GM21737 (cell line): ENCODE results near the gene OTUB1.

Experiments used
- ATAC-seq: cut with Tn5 transposase; IDR thresholded peaks from one replicate; pipeline ENCODE4 v1.9.1; 2021; ENCODE audit warnings: mild to moderate bottlenecking, moderate library complexity; ENCODE audit not compliant: unreplicated experiment

The OTUB1 gene

DNA sequence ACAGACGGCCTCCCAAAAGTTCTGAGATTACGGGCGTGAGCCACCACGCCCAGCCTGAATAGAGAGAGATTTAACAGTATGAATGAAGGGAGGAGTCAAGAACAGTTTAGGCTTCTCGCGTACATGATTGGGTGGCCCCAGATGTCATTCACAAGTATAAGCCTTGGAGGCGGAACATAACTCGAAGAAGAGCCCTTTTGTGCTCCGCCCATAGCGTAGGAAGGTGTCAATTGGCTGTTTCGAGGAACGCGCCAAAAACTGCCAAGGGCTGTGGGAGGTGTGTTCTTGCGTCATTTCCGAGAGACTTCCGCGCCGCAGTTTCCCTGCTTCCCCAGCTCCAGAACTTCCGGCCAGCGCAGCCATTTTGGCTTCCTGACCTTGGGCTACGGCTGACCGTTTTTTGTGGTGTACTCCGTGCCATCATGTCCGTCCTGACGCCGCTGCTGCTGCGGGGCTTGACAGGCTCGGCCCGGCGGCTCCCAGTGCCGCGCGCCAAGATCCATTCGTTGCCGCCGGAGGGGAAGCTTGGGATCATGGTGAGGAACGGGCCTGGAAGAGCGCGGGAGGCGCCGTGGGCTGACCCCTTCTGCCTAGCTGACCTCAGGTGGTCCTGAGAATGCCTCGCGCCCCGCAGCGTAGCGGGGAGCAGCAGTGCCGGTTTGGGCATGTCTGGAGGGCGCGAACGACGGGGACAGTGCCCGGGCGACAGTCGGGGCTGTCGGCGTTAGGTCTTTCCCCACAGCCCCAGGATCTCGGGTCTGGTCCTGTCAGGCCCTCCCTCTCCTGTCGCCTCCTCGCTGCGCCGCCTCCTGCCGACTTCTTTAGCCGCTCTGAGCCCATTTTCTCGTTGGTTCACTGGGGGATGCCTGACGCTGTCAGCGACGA is 11.7 kb upstream of the OTUB1 start, which contains the start of gene COX8A:
Gene COX8A (plus strand): TSS at position 362 of the 885 bp plus-strand sequence. CDS start 61 bp downstream, at position 423.
- ATAC-seq: peak; percentile 97

DNA sequence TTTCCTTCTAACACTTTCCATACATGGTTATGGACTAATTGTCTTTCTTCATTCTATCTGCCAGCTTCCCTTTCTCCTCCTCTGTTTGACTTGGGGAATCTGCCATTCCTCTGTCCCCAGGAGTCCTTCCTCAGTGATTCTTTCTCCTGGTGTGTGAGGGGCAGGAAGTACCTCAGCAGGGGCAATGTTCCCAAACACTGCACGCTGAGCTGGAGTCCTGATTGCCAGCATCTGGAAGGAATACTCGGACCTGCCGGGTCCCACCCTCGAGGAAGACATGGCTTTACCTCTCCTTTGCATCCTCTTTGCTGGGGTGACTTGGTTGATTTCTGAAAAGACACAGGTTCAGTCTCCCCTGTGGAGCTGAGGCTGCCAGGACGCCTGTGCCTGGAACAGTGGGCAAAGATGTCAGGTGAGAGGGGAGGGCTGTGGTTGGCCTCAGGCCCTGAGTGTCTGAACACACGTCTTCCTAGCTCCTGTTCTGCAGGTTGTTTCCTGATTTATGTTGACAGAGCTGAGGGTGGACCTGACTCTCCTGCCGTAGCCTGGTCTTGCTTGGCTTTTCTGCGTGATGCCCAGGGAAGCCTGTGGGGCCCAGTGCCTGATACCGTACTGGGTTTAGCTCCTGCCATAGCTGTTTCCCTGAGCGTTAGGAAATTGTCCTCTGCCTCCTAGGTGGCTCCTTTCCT is 7.5 kb upstream of the OTUB1 start:
- no peak for ATAC-seq

DNA sequence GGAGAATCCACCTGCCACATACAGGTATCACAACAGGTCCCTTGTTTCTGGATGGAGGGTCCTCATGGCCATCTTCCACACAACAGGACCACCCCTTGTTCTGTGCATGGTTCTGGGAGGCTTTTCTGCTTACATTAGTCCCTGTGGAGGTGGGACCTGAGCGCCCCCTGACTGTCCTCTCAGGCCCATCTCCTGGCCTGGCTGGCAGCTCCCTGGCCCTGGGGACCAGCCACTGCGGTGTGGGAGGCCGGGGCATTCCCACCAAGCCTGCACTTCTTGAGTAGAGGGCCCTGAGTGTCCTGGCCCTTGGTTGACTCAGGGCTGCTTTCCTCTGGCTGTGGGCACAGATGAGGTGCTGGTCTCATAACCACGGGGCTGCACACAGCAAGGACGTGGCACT is 6.8 kb upstream of the OTUB1 start:
- no peak for ATAC-seq

DNA sequence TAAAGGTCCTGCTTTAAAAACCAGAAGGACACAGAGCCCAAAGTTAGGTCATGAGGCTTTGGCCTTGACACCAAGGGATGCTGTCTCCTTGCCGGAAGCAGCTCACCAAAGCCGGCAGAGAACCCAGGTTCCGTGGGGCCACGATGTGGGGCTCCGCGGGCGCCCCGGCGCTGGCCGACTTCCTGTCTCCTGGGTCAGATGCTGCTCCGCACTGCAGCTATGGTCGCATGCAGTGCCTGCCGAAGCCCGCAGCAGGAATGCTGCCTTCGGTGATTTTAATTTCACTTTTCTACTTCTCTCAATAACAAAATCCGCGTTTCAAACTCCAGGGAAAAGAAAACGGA is 454 bp upstream of the OTUB1 start:
- no peak for ATAC-seq

DNA sequence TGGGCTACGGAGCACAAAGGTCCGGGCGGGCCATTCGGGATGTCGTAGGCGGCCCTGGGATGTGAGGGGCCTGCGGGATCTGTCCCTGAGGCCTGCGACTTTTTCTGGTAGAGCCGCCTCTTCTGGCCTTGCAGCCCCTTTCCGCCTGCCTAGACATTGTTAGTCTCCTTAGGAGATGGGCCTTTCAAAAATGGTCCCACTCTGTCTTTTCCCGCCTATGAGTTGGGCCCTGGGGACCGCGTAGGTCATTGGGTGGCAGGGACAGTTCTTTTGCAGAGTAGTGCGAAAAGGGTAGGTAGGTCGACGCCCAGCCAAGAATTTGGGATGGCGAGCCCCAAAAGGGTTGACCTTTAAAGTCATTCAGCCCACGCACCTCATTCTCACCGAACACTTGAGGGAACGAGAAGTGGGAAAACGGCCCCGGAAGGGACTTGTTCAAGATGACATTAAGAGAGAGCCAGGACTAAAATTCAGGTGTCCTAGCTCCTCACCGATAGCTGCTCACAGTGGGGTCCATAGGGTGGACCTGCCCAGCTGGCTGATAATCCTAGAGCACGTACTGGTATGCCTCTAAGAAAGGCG is 785 bp downstream of the OTUB1 start:
- no peak for ATAC-seq

DNA sequence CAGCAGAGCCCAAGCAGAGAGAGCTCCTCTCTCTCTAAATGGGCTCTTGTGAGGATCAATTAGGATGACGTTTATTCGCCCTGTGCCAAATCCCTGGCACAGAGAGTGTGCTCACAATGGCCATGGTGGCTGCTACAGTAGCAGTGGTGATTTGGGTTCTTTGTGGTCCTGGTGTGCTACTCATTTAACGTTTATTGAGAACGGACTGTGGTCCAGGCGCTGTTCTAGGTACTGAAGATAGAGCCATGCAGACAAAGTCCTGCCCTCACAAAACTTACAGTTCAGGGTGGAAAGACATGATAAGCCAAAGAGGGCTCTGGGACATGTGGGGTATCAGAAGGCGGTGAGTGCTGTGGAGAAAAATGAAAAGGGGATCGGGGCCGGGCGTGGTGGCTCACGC is 5.3 kb downstream of the OTUB1 start:
- no peak for ATAC-seq

DNA sequence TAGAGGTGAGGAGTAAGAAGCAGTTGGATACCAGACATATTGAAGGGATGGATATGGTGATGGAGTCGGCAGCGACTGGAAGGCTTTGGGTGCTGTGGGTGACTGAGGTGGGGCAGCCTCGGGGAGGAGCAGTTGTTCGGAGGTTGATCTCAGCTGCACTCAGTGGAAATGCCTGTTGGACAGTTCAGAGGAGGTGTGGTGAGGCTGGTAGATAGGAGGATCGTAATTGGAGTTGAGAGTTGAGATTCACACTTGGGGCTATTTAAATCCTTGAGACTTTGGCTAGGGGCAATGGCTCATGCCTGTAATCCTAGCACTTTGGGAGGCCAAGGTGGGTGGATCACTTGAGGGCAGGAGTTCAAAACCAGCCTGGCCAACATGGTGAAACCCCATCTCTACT is 6.9 kb downstream of the OTUB1 start:
- ATAC-seq: no peak

DNA sequence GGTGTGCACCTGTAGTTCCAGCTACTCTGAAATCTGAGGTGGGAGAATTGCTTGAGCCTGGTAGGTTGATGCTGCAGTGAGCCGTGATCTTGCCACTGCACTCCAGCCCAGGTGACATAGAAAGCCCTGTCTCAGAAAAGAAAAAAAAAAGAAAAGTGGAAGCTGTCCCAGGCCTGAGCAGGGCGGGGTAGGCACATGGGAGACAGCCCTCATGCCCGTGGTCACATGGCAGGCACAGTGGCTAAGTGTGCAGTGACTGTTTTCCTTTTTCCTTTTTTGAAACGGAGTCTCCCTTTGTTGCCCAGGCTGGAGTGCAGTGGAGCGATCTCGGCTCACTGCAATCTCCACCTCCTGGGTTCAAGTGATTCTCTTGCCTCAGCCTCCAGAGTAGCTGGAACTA is 7.8 kb downstream of the OTUB1 start:
- no peak for ATAC-seq

DNA sequence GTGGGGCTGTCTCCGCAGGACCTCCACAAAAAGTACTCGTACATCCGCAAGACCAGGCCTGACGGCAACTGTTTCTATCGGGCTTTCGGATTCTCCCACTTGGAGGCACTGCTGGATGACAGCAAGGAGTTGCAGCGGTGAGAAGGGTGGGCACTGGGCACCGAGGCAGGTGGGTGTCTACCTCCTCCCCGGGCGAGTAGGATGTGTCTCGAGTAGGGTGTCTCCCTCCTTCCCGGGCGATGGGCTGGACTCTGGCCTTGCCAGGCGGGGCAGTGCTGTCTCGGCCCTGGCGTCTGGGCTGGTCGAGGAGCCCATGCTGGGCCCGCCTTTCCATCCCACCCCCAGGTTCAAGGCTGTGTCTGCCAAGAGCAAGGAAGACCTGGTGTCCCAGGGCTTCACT is 10.3 kb downstream of the OTUB1 start:
- no peak for ATAC-seq

DNA sequence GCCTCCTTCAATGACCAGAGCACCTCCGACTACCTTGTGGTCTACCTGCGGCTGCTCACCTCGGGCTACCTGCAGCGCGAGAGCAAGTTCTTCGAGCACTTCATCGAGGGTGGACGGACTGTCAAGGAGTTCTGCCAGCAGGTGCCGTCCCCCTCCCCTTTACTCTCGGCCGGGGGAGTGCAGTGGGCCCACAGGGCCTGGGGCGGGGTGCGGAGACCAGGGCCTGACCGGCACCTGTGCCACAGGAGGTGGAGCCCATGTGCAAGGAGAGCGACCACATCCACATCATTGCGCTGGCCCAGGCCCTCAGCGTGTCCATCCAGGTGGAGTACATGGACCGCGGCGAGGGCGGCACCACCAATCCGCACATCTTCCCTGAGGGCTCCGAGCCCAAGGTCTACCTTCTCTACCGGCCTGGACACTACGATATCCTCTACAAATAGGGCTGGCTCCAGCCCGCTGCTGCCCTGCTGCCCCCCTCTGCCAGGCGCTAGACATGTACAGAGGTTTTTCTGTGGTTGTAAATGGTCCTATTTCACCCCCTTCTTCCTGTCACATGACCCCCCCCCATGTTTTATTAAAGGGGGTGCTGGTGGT is 11.0 kb downstream of the OTUB1 start:
- no peak for ATAC-seq

DNA sequence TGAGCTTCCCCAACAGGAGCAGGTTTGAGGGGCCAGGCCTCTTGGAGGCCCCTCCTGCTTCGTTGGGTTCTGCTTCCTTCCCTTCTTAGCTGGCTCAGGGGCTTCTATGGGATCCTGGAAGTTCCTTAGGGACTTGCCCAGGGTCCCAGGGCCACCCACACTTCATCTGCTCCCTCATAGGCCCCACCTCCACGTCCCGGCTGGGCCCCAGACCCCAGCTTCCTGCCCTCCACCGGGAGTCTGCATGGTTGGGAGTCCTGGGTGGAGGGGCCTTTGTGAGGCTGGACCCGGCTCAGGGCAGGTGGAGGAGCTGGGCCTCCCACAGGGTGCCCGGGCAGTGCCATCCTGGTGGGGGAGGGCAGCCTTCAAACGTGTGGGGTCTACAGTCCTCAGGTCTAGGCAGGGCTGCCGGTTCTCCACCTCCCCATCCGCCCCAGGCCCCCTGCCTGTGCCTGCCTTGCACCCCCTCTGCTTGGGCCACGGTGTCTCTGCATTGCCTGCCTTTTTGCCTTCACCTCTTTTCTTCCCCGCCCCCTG is 11.6 kb downstream of the OTUB1 start:
- no peak for ATAC-seq

DNA sequence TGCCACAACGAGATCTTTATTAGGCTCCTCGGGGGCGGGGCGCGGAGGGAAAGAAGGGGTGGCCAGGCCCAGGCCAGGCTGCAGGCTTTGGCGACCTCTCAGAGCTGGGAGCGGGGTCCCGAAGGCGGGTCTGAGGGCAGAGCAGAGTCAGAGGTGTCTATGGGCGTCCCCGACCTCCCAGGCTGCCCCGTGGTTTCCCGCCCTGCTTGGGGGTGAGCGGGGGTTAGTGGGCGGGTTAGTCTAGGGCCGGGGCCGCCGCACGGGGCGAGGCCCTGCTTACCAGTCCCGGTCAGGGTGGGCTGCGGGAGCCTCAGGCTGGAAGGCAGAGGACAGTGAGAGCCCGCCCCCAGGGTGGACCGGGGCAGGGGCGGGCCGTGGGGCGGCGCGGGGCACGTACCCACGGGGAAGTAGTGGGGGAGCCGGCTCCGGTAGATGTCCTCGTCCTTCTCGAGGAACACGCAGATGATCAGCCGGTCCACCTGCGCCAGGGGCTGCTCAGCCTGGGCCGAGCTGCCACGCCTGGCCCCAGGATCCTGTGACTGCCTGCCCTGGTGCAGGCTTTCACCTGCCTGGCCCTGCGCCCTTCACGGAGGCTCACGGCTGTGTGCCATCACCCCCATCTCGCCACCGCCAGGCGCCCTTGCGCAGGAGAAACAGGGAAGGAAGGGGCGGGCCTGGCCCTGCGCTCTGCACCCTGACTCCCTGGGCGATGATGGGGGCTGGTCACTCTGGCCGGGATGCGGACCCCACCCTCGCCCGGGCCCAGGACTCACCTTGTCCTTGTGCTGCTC is 12.5 kb downstream of the OTUB1 start:
- no peak for ATAC-seq

DNA sequence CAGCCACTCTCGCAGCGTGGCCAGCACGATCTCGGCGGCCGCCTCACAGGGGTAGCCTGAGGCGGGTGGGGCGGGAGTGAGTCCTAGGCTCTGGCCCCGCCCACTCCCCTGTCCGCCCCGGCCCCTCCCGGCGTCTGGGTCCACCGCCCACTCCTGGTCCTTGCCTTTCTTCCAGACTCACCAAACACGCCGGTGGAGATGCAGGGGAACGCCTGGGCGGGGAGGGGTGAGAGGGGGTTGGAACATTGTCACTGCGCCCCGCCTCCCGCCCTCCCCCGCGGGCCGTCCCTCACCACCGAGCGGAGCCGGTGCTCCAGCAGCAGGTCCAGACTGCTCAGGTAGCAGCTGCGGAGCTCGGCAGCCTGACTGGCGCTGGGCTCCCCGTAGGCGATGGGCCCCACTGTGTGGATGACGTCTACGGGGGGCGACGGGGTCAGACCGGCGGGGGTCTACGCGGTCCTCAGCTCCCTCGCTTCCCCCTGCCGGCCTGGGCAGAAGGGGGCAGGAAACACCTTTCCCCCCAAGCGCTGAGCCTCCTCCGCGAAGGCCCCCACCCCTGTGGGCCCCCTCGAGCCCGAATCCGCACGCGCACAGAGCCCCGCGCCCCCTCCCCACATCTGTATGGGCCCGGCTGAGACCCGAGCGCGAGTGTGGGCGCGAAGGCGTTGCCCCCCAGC is 13.2 kb downstream of the OTUB1 start:
- ATAC-seq: no peak

DNA sequence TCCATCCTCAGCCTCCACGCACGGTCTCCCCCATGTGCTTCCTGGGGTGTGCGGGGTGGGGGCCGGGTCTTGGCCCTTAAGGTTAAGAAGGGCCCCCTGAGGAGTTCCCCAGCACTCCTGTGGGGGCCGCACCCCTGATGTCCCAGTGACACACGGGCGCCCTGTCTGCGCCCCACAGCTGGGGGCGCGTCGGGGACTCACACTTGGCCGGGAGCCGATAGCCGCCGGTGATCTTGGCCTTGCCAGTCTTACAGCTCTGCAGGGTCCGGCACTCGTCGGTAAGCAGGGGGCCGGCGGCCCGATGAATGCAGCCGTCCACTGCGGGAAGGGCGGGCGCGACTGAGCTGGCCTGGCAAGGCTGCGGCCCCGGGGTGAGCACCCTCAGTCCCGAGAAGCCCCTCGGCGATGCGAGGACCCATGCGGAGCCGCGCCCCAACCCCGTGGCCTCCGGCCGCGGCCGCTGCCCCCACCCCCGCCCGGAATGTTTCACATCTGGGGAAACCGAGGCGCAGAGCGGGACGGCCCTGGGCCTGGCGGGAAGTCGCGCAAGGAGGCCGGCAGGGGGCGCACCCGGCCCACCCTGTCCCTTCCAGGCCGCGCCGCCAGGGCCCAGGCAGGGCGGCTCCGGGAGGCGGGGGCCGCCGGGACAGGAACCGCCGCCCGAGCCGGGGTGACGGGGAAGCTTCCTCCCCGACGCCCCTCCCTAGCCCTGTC is 13.9 kb downstream of the OTUB1 start:
- ATAC-seq: peak; percentile 58

DNA sequence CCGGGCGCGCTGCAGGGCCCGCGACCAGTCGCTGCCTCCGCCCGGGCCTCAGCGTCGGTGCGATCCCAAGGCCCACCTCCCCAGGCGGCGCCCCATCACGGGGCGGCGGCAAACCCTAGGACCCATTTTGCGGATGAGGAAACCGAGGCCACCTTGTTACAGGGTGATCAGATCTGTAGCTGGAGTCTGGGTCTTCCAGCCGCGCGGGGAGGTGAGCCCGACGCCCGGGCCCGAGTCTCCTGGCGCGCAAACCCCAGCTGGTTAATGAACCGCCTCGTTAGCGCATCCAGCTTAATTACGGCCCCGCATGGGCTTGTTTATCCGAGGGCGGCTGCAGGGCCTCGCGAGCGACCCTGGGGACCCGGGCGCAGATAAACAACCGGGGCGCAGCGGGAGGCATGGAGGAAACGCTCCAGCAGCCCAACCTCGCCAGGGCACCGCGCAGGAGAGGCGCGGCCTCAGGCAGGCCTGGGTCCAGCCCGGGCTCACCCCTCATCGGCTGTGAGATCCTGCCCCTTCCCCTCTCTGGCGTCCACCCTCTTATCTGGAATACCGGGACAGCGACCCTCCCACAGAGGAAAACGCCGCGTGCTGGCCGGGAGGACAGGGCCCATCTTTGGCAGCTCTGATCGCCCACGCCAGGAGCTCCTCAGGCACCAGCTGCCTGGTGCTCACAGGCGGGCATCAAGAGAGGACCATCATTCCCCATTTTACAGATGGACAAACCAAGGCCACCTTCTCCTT is 14.7 kb downstream of the OTUB1 start:
- ATAC-seq: no peak

DNA sequence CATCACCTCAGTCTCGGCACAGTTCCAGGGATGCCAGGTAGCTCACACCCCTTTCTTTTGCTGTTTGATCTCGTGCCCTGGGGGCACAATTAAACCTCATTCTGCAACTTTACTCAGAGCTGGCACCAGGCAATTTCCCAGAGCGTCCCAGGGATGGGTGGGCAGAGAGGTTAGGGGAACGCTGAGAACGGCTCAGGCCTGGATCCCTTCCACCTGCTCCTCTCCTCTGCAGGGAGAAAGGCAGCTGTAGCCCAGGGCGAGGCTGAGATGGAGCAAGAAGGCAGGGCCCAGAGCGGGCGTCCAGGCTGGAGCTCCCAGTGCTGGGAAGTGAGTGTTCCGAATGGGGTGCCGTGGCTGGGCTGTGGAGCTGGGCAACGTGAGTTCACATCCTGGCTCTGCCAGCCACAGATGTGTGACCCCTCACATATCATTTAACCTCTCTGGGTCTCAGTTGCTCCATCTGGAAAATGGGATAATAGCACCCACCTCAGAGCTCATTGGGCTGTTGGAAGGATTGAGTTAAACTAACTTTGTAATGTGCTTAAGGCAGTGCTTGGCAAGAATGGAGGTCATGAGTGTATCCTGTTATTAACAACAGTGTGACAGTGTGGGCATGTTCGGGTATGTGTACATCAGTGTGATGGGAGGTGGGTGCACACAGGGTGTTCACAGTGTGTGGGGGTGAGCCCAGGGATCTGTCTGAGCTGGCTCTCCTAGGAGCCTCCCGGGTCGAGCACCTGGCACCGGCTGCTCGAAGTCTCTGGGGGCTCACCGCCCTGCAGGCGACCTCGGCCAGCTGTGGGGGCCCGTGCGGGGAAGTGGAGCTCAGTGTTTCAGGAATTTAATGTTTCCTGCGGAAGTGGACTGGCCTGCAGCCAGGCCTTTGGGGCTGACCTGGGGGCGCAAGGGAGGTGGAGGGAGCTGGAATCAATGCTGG is 15.5 kb downstream of the OTUB1 start:
- no peak for ATAC-seq

DNA sequence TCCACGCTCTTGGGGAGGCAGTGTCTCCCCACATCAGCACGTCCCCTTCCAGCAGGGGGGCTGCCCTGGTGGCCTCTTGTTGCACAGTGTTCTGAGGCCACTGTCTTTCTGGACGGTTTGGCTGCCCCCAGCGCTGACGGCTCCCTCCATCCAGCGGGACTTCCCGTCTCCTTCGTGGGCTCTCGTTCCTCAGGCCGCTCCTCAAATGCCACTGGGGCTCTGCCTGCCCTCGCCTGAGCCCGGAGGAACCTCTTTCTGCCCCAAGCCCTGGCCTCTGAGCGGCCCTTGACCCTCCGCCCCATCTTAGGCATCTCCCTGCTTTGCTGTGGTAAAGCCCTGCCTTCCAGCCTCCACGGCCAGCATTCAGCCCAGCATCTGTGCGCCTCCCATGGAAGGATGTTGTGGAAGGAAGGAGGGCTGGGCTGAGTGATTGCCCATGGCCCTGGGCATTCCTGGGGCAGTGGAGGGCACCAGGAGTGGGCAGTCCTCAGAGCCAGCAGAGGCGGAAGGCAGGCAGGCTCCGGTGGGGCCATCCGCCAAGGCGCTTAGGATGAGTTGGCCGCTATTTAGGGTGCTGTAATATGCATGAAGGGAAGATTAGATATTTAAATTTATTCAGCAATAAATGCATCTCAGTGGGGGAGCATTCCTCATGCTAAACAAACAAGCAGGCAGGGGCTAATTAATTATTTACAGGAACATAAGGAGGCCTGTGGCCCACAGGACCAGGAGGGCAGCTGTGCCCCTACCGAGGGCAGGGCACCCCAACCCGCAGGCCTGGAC is 17.8 kb downstream of the OTUB1 start:
- ATAC-seq: no peak
